HG03575 (cell line): ENCODE results near the gene NDUFA5.
"Not testable (repeated sequence)": the region's sequence is repeated elsewhere in the genome, so short reads cannot be mapped to it uniquely, and the experiment has no call there.

Experiments used
- ATAC-seq: cut with Tn5 transposase; IDR thresholded peaks from one replicate; pipeline ENCODE4 v1.9.1; 2021; ENCODE audit not compliant: unreplicated experiment, insufficient number of reproducible peaks, low FRiP score; ENCODE audit errors: extremely low read depth

NDUFA5 gene

GRCh38 chr7:123528265-123528664 is 29.4 kb downstream of the NDUFA5 start:
- ATAC-seq, result no peak

- not testable (repeated sequence) for ATAC-seq
These were observed 29.8 kb downstream of the NDUFA5 start for GRCh38 chr7:123527712-123528225.

GRCh38 chr7:123526533-123526932 is 31.1 kb downstream of the NDUFA5 start:
- ATAC-seq, result not testable (repeated sequence)

- ATAC-seq, result no peak
These were observed 35.6 kb downstream of the NDUFA5 start for GRCh38 chr7:123522066-123522465.

GRCh38 chr7:123505221-123505620 is 52.4 kb downstream of the NDUFA5 start:
- ATAC-seq, result no peak

- ATAC-seq, result no peak
These were observed 55.4 kb downstream of the NDUFA5 start for GRCh38 chr7:123502201-123502600.

GRCh38 chr7:123500878-123501489 is 56.6 kb downstream of the NDUFA5 start:
- ATAC-seq, result no peak

- no peak for ATAC-seq
These were observed 58.2 kb downstream of the NDUFA5 start for GRCh38 chr7:123499211-123499970.

- ATAC-seq, result no peak
These were observed 59.0 kb downstream of the NDUFA5 start for GRCh38 chr7:123498601-123499000.

GRCh38 chr7:123498031-123498430 is 59.6 kb downstream of the NDUFA5 start:
- no peak for ATAC-seq

- no peak for ATAC-seq
These were observed 63.3 kb downstream of the NDUFA5 start for GRCh38 chr7:123494193-123494796.

- ATAC-seq, result no peak
These were observed 65.1 kb downstream of the NDUFA5 start for GRCh38 chr7:123492485-123492884.
